ENCODE results near the gene USP16.

DNA sequence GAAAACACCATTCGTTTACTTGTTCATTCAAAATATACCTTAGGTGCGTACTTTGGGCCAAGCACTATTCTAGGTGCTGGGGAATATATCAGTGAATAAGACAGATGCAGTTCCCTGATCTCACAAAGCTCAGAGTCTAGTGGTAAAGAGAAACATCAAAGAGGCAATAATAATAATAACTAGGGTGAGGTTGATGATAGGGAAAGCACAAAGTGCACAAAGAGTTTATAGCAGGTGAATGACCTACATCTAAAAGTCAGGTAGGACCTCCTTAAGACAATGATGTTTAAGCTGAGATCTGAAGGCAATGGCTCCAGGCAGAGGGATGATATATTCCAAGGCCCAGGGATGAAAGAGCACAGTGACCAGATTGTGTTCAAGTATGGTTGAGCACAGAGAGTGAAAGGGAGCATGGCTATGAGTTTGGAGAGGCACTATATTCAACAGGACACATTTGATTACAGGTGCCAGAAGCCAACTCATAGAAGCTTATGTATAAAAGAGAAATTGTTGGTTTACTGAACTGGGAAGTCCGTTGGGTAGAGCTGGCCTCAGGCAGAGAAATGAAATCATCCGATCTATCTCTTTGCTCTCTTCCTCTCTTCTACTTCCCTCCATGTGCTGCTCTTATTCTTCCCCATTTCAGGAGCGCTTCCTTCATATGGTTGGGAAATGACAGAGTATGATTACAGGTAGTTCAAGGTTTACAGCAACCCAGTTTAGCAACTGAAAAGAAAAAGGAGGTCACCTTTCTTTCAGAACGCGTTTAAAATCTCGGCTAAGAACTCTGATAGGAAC lies 71.9 kb downstream of the USP16 start:
- TF ChIP-seq ZFP3 (CRISPR knock-in tag; IDR thresholded peaks at IDR 0.05), result no peak
- TF ChIP-seq, protein P1, sequence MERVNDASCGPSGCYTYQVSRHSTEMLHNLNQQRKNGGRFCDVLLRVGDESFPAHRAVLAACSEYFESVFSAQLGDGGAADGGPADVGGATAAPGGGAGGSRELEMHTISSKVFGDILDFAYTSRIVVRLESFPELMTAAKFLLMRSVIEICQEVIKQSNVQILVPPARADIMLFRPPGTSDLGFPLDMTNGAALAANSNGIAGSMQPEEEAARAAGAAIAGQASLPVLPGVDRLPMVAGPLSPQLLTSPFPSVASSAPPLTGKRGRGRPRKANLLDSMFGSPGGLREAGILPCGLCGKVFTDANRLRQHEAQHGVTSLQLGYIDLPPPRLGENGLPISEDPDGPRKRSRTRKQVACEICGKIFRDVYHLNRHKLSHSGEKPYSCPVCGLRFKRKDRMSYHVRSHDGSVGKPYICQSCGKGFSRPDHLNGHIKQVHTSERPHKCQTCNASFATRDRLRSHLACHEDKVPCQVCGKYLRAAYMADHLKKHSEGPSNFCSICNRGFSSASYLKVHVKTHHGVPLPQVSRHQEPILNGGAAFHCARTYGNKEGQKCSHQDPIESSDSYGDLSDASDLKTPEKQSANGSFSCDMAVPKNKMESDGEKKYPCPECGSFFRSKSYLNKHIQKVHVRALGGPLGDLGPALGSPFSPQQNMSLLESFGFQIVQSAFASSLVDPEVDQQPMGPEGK (CRISPR knock-in tag; IDR thresholded peaks at IDR 0.05; ENCODE audit: borderline replicate concordance), result no peak
- no peak for TF ChIP-seq RARB (CRISPR knock-in tag; IDR thresholded peaks at IDR 0.05)
- TF ChIP-seq GLIS3 (CRISPR knock-in tag; IDR thresholded peaks at IDR 0.05), result no peak
- TF ChIP-seq SNAI2 (CRISPR knock-in tag; IDR thresholded peaks at IDR 0.05), result no peak
- TF ChIP-seq TSHZ2 (CRISPR knock-in tag; IDR thresholded peaks at IDR 0.05), result no peak
- TF ChIP-seq ESRRG (CRISPR knock-in tag; IDR thresholded peaks at IDR 0.05), result no peak
- no peak for TF ChIP-seq ZNF70 (CRISPR knock-in tag; IDR thresholded peaks at IDR 0.05)
- no peak for TF ChIP-seq ZFP30 (CRISPR knock-in tag; IDR thresholded peaks at IDR 0.05)
- no peak for TF ChIP-seq OSR1 (CRISPR knock-in tag; IDR thresholded peaks at IDR 0.05)
- no peak for TF ChIP-seq ARNTL (CRISPR knock-in tag; IDR thresholded peaks at IDR 0.05; ENCODE audit: borderline replicate concordance, low read depth)
- no peak for TF ChIP-seq ZC3H10 (CRISPR knock-in tag; IDR thresholded peaks at IDR 0.05)
- no peak for TF ChIP-seq TCF4 (CRISPR knock-in tag; IDR thresholded peaks at IDR 0.05; ENCODE audit: borderline replicate concordance)
